Testis (tissue), 2 donors: Measurements from ENCODE around the gene MED26.

ENCODE experiments used
- CTCF ChIP-seq, 3 experiments: fragments of 450-650 bp in 2 of 3; fragments of 200-600 bp in 1 of 3; sonication (generic) in 1 of 3; IDR thresholded peaks; one replicate each; pipeline ENCODE4 v1.5.1; 2016 to 2019; ENCODE audit warnings: antibody characterized with exemption in 3 of 3, mild to moderate bottlenecking in 2 of 3, moderate library complexity in 1 of 3
- POLR2A ChIP-seq: fragments of 450-650 bp; IDR thresholded peaks from one replicate; pipeline ENCODE4 v1.6.1; 2017; ENCODE audit warnings: antibody characterized with exemption, mild to moderate bottlenecking, moderate library complexity

- no peak for TF ChIP-seq POLR2A
- no peak for TF ChIP-seq CTCF (IDR thresholded peaks at IDR 0.05)
Observed at GRCh38 chr19:16661480-16662034, 33.6 kb upstream of the MED26 start.
